Activated naive CD4-positive, alpha-beta T cell treated with Interleukin-2 at 50 U/mL for 16 hours (primary cell): ENCODE measurements around the gene RIC8B.

Experiments
- DNase-seq: peaks from one replicate; pipeline ENCODE4 v3.0.0-alpha.2; 2020

RIC8B gene

DNA sequence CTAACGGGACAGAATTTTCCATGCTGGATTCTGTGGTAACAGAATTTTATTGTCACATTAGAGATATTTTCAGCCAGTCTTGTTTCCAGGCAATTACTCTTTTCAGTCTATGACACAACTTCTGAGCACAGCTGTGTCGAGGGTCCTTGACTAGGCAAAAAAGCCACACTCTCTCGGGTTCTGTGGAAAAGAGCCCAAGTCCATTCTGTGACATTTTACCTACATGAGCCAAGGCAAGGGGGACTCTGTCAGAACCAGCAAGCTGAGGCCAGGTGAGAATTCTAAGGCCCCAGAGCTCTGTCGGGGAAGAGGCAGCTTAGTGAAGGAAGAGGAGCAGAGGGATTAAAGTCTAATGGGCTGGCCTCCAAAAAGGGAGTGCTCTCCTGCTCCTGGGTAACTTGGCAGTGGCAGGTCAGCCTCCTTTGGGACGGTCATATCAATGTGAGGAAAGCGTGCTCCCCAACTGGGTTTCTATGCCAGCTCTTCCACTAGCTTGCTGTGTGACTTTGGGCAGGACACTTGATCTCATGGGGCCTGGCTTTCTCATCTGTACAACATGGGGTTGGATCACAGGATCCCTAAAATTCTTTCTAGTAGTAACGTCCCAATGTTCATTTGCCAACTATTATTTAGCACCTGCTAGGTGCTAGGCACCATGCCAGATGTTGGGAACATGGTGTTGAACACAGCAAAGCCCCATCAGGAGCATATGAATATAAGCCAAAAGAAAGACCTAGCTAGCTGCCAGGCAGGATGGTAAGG lies 16.0 kb upstream of the RIC8B start:
- no peak for DNase-seq

DNA sequence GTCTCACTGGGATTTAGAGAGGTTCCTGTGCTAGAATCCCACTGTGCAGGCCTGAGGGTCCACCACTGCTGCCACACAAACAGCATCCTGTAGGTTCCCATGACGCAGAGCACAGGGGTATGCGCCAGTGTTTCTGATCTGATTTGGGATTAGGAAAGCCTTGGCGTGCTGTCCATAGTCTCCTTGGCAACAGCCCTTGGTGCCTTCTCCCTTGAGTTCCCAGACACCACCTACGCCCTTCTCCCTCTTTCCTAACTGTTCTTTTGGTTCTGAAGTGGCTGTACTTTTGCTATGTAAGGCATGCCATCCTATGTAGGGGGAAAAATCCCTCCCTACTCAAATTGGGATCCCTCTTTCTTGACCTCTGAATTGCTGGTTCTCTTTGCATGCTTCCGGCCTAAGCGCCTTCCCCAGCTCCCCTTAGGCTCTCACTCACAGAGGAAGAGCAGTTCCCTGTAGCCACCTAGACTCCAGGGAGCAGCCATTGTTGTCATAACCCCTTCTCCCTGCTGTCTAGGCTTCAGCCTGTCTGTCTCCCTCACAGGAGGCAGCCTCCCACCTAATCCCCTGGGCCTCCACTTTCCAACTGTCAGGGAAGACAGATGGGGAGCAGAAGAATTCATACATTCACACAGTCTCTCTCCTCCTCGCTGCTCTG lies 14.8 kb upstream of the RIC8B start:
- no peak for DNase-seq

DNA sequence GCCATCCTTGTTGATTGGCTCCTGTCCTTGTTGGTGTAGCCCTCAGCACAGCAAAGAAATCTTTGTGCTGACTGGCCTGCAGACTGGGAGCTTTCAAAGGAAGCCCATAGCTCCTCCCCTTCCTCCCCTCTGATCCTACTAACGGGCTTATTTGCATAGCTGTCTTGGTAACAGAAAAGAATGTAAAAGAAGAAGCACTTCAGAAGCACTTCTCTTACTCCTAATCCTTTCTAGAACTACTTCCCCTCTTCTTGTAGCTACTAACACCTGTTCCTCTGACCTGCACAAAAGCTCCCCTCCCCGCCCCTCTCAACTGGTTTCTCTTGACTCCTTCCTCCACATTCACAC lies 14.3 kb upstream of the RIC8B start:
- DNase-seq, result peak; percentile 14

- no peak for DNase-seq
Observed at GRCh38 chr12:106764220-106764619, 10.3 kb upstream of the RIC8B start.

- no peak for DNase-seq
Observed at GRCh38 chr12:106764738-106765137, 9.7 kb upstream of the RIC8B start.

DNA sequence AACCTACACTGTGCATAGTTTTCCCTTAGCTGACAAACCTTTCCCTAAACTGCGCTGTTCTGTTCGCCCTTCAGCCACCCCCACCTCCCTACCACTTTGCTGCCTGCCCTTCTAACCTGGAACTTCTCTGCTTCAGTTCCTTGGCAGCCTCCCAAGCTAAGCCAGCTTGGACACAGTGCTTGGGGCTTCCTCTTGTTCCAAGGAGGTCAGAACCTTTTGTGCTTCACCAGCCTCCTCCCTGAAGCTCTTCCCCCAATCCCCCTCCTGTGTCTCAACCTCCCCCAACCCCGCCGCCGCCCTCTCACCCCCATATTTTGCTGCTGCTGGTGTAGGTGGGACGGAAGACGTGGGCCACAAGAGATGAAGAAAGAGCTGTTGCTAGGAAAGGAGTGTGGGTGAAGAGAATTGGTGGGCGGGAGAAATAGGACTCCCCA lies 8.1 kb upstream of the RIC8B start:
- DNase-seq, result no peak

DNA sequence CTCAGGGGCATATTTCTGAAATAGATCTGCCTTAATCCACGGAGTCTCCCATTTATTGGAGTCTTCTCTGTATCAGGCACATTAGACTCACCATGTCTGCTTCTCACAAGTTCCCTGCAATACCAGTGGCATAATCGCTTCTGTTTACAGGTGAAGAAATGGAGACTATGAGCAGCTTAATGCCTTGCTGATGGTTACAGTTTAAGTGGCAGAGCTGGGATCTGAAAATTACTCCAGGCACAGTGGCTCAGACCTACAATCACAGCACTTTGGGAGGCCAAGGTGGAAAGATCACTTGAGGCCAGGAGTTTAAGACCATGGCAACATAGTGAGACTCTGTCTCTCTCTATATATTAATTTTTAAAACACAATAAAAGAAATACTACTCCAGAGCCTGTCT lies 7.3 kb upstream of the RIC8B start:
- no peak for DNase-seq

- DNase-seq, result no peak
Observed at GRCh38 chr12:106767954-106768822, 6.3 kb upstream of the RIC8B start.

- DNase-seq, result no peak
Observed at GRCh38 chr12:106769078-106769477, 5.4 kb upstream of the RIC8B start.

DNA sequence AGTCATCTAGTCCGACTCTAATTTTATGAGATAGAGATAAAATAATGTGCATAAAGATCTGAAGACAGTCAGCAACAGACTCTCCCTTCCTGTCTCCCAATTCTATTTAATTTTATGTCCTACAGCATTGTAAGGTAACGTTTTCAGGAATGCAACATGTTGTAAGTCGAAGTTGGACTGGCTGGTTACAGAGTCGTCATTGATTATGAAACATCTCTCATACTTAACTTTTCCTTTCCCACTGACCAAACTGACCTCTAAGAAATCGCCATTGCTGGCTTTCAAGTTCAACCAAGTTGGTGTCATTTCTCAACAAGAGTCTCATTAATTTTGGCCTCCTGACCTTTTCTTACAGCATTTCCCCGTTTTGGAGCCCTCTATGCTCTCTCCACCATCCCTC lies 4.9 kb upstream of the RIC8B start:
- no peak for DNase-seq

- no peak for DNase-seq
Observed at GRCh38 chr12:106771425-106771824, 3.1 kb upstream of the RIC8B start.

DNA sequence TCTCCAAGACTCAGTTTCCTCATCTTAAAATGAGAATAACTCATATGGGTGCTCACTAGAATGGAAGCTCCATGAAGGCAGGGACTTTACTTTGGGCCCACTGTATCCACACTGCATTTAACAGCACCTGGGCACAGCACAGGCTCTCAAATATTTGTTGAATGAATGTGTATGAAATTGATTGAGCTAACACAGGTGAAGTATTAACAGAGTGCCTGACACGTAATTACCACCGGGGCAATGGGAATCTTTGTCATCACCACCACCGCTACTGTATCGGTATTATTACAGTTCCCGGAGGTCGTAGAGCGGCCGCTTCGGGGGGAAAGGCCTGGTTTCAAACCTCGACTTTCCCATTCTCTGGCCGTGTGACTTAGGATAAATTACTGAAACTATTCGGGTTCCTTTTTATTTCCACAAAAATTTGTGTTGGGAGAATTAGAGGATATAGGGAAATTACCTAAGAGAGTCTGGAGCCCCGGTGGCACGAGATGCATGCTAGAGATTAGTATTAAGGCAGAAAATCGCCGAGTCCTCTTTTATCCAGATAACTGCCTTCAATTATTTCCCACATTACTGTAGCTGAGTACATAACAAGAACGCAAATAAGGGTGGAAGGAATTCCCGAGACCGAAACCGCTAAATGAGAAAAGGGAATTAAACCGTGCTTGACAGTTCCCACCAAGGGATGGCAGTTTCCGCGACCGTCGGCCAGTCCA lies 1.0 kb upstream of the RIC8B start:
- no peak for DNase-seq

DNA sequence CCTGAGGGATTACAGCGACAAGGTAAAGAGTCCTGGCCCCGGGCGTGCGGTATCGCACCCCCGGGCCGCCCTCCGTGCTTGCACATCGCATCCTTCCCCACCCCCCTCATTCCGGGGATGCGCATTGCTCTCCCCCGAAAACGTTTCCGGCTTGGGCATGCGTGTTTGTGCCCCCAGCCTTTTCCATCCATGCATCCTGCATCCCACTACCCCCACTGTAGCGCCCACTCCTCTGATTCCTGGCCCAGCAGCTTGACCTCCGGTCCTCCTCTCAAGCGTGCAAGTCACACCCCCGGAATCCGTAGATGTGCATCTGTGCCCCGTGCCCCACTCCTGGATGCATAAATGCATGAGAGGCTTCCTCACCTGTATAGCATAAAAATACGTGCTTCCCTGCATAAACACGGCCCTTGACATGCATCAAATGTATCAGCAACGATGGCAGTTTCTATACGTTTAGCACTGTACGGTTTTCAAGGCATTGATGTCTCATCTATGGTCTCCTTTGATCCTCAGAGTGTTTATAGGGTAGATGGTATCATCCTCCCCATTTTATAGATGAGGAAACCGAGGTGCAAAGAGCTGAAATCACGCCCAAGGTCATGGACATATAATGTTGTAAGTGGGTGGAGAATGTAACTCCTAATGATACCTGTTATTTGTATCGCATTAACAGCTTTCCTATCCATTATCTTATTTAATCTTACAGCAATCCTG lies 484 bp downstream of the RIC8B start:
- DNase-seq, result peak; percentile 13

DNA sequence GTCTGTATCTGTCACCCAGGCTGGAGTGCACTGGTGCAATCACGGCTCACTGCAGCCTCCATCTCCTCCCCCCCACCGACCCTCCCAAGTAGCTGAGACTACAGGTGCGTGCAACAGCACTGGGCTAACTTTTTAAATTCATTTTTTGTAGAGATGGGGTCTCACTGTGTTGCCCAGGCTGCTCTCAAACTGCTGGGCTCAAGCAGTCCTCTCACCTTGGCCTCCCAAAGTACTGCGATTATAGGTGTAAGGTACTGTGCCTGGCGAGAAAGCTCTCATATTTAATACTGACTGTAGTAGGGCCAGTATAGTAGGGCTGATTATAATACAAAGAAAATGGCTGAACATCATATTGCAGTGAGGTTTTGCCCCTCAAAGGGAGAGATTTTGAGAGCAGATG lies 2.4 kb downstream of the RIC8B start:
- no peak for DNase-seq

DNA sequence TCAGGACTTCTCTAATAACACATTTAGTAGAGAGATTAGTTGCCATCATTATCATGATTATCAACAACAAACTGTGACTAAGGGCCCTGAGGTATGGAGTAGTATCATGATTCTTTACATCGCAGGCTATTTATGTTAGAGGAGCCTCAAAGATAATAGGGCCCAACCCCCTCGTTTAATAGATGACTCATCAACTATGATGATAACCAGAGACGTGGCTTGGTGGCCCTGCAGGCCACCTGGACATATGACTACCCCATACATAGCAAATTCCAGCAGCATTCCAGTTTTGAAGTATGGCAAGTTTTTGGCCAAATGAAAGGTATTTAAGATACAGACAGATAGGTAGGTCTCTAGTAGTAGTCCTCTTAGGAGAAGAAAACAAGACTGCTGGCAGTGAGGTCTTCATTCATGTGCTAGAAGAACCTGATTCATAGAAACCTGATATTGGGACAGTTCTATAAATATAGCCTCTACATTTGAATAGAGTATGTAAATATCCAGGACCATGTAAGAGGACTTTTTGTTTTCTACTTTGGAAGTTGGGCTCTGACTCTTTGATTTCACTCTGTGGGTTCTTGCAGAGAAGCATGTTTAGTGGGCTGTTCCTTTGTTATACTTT lies 5.6 kb downstream of the RIC8B start:
- no peak for DNase-seq

DNA sequence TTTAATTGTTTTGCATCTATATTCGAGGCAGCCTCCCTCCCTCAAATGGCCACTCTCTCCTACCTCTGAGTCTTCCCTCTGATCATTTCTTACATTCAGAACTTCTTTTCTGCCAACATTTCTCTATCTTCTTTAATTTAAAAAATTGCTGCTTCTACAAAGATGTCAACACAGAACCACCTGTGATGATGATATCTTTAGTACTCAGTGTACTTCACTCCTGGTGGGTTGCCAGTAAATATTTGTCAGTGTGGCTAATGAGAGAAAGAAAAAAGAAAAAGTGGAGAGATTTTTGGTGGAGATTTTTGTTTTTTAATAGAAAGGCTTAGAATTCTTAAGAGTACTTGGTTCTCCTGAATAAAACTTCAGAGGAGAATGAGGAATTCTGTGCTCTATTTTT lies 8.1 kb downstream of the RIC8B start:
- DNase-seq, result no peak

DNA sequence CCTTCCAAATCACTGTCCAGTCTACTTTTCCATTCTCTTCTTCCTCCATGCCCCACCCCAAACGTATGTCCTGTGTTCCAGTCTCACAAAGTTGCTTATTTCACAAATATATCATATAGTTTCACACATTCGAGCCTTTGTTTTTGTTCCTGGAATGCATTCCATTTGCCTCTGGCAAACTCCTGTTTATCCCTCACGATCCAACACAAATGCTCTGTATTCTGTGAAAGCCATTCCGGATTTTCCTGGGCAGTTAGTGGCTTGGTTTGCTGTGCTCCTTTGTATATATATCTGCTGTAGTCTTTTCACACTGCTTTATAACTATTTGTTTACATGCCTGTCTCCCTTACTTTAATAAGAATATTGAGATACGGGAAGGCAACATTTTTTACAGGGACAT lies 9.0 kb downstream of the RIC8B start:
- DNase-seq, result no peak

GRCh38 chr12:106790020-106790419 lies 15.5 kb downstream of the RIC8B start:
- DNase-seq, result no peak

GRCh38 chr12:106791531-106791930 lies 17.0 kb downstream of the RIC8B start:
- DNase-seq, result no peak

DNA sequence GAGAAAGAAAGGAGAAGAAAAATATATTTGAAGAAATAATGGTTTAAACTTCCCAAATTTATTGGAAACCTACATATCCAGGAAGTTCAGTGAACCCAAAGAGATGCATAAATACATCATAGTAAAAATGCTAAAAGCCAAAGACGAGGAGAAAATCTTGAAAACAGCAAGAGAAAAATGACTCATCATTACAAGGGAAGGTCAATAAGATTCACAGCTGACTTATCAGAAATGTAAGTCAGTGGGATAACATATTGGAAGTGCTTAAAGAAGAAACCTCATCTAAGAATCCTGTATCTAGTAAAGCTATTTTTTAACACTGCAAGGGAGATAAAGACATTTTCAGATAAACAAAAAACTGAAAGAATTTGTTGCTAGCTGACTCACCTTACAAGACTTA lies 19.9 kb downstream of the RIC8B start:
- no peak for DNase-seq

GRCh38 chr12:106801167-106801708 lies 26.8 kb downstream of the RIC8B start:
- DNase-seq, result no peak
